Measurements from ENCODE around the gene GATC.
A peak's percentile ranks its signal among the peaks of the same experiment; 100 is the strongest.
"Not testable (repeated sequence)": the region's sequence is repeated elsewhere in the genome, so short reads cannot be mapped to it uniquely, and the experiment has no call there.

The GATC gene

DNA sequence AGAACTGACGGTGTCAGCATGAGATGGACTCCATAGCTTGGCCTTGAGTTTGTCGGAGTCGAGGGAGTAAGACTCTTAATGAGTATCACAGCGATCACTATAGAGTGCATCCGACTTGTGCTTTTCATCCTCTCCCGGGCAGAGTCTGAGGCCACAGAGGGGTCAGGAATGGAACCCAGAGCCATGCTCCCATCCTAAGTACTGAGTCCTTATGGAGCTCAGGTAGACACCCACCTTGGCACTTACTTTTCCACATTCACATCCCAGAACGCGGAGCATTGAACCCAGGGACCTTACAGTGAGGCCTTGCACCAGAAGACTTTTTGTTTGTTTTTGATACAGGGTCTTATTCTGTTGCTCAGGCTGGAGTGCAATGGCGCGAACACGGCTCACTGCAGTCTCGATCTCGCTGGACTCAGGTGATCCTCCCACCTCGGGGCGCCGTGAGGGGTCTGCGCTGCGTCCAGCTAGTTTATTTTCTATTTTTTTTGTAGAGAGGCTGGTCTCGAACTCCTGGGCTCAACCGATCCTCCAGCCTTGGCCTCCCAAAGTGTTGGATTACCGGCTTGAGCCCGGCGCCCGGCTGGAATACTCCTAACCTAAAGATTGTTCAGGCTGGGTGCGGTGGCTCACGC lies 24.0 kb downstream of the GATC start:
- DNase-seq, result no peak

DNA sequence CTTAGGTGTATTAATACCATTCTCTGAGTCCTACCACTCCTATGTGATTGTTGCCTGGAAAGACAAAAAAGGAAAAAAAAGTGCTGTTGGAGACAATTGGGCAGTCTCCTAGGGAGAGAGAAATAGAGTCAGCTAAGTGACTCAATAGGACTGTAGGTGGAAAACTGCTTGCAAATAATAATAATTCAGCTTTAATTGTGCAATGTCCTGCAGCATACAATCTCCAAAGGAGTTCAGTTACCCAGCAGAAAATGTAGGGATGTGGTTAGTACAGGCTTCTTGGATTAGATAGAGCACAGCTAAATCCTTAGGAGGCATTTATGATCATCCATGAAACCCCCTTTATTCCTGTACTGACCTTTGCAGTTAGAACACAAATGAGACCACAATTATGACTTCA lies 26.3 kb downstream of the GATC start:
- DNase-seq, result no peak

DNA sequence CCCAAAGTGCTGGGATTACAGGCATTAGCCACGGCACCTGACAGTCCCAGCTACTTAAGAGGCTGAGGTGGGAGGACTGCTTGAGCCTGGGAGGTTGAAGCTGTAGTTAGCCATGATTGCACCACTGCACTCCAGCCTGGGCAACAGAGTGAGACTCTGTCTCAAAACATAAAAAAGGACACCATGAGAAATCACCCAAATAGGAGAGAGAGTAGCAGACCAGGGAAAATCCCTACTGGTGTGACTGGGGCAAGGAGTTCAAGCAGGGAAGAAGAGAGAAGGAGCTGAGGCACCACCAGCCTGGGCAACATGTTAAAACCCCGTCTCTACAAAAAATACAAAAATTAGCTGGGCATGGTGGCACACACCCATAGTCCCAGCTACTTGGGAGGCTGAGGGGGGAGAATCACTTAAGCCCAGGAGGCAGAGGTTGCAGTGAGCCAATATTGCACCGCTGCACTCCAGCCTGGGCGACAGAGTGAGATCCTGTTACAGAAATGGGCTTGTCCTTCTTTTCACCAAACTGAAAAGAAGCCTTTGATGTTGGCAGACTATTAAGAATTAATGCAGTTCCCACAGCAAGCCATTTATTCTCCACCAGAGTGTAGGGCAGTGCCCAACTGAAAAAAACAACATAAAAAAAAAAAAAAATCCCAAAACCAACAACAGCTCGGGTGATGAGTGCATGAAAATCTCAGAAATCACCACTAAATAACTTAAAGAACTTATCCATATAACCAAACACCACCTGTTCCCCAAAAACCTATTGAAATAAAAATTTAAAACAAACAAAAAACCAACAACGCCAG lies 27.8 kb downstream of the GATC start:
- DNase-seq, result no peak

DNA sequence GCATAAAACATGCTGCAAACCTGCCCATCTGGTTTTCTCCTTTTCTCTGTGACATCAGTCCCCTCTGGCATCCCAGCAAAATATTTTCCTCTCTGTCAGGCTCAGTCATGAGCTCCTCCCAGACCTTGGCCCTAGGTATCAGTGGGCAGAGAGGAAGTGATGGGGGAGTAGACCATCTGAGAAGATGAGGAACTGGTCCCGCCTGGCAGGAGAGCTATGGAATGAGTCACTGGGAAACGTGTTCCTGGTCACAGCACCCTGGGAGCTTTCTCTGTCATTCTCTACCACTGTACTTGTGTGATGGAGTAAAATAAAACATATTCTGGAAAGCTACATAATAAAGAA lies 28.3 kb downstream of the GATC start:
- DNase-seq, result no peak

DNA sequence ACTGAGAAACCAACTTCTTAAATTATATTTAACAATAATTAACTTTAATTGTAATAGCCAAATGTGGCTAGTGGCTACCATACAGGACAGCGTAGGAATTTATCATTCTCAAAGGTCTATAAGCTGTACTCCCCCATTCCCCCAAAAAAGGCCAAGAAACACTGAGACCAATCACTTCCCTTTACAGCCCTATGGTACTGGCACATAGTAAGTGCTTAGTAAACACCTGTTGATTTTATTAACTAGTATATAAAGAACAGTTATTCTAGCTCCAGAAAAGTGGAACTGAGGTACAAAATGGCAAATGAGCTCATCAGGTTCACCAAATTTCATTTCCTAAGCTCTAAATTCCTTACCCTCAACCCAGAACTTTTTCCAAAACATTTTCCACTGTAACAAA lies 29.4 kb downstream of the GATC start:
- no peak for DNase-seq

DNA sequence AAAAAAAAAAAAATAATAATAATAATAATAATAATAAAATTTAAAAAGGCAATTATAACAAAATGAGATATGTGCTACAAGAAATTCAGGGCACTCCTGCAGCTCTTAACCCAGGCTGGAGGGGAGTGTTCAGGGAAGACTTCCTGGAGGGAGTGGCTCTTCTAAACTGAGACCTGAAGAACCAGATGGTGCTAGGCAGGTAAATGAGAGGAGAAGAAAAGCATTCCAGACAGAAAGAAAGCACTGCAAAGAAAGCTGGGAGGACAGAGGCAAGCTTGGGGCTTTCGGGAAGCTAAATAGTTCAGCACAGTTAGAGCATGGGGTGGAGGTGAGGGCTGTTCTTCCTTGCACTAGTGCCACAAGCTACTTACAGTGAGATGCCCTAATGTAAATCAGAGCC lies 33.2 kb downstream of the GATC start:
- no peak for DNase-seq

DNA sequence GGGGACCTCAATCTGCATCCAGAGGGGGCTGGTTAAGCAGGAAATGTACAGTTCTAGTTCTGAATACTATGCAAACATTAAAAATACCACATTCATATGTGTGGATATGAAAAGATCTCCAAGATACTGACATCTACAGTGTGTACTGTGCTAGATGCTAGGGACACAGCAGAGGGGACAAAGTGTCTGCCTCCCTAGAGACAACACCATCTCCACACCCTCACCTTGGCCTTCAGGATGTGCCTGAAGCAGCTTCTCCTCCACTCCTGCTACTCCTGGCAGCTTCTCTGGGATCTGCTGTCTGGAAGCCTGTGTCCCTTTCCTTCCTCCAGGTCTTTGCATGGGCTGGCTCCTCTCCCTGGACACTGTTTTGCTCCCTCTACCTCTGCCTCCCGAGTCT lies 34.0 kb downstream of the GATC start:
- no peak for DNase-seq

DNA sequence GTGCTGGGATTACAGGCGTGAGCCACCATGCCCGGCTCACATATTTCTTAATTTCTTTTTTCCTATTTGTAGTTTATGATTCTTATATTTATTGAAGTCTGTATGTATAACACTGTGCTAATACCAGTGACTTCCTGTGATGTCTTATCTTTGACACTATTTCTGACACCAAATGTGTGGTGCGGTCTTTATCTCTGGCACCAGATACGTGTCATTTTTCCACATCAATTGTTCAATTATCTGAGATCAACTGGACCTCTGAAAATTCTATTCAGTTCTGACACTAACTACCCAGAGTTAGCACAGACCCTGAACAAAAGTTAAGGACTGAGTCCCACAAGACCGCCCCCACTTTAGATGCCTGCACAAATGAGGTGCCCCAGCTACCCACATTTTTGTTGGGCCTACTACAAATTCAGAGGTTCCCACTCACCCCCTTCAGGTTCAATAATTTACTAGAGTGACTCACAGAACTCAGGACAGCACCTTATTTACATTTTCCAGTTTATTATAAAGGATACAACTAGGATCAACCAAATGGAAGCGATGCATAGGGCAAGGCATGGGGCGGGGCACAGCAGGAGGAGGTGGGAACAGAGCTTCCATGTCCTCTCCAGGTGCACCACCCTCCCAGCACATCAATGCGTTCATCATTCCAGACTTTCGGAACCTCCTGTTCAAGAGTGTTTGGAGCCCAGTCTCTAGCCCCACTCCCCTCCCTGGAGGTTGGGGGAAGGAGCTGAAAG lies 35.0 kb downstream of the GATC start:
- no peak for DNase-seq

DNA sequence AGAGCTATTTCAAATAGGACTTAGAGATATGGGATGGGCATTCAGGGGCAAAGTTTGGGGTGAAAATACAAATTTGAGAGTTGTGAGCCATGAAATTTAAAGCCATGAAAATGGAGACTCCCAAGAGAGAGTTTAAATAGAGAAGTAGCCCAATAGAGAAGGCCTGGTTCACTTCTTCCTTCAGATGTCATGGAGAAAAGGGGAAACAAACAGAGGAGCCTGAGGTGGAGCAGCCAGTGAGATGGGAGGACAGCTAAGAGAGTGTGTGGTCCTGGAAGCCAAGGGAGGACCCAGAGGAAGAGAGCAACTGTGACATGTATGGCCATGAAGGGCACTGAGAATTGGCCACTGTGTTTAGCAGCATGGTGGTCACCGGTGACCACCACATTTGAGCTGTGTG lies 37.4 kb downstream of the GATC start:
- no peak for DNase-seq

DNA sequence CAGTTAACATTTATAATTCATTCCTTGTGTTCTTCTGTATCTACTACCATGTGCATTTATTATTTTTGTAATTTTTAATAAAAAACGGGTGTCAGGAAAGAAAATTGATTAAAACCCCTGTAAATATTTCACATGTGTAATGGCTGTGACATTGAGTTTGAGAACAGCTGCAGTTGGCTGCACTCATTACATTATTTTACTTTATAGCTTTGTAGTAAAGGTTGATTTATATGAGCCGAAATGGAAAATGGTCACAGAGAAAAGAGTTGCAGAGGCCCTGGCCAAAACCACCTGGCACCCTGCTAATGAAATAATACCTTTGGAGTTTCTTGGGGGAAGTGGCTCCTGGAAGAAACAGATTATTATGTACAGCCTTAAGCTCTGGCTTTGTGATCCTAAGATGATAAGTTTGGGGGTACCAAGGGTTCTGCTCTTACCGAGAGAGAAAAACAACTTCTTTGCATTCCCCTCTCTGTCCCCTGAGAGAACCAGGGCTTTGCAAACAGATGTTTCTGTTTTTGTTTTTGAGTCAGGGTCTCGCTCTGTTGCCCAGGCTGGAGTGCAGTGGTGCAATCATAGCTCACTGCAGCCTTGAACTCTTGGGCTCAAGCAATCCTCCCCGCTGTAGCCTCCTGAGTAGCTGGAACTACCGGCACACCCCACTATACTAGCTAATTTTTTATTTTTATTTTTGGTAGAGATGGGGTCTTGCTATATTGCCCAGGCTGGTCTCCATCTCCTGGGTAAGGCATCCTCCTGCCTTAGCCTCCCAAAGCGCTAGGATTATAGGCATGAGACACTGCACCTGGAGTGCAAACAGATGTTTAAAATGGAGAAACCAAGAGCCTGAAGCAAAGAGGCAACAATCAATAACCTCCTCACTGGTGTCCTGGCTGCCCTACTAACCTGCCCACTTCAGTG lies 40.0 kb downstream of the GATC start:
- DNase-seq, result no peak

DNA sequence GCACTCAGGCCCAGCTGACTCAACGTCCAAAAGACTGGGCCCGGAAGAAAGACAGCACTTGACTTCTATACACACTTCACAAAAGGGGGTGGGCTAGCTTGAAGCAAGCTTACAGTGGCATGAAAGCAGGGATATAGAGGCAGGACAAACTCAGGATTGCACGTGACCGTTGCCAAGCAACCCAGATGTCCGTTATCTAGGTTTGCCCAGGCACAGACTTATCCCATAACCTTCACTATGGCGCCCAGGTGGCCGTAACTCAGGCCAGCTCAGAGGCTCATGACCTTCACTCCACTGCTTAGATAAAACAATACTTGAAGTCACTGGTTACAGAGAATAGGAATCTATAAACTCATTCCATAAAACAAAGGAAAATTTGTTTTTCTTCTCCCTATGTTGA lies 41.3 kb downstream of the GATC start:
- not testable (repeated sequence) for DNase-seq

DNA sequence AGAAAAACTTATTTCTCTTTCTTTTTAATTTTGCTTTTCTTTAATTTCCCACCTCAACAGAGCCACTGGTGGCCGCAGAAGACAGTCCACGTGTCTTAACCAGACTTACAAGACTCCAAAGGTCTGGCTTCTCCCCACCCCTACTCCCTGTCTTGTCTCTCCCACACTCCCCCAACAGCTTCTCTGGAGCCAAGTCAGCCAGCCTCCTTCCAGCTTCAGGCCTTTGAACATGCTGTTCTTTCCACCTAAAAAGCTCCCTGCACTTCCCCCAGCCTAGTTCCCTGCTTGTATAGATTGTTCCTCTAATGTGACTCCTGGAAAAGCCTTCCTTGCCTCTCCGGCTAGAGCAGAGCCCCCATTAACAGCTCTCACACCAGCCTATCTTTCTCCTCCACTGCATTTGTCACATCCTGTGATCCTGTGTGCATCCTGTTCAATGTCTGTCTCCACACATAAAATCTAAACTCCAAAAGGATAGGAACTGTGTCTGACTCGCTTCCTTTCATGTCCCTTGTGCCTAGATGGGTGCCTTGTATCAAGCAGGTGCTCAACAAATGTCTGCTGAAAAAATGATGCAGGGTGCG lies 41.9 kb downstream of the GATC start:
- DNase-seq, result peak; percentile 45

DNA sequence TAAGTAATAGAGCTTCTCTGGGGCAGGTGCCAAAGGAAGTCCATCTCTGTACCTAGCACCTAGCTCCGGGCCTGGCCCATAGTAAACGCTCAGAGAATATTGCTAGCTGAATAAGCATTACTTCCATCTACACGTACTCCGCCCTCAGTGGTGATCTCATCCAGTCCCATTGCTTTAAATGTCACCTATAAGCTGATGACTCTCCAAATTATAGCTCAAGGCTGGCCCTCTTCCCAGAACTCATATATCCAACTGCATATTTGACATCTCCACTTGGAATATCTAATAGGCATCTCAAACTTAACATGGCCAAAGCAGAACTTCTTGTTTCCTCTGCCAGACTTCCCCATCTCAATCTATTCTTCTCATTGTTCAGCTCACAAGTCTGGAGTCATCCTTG lies 42.8 kb downstream of the GATC start:
- DNase-seq, result no peak

DNA sequence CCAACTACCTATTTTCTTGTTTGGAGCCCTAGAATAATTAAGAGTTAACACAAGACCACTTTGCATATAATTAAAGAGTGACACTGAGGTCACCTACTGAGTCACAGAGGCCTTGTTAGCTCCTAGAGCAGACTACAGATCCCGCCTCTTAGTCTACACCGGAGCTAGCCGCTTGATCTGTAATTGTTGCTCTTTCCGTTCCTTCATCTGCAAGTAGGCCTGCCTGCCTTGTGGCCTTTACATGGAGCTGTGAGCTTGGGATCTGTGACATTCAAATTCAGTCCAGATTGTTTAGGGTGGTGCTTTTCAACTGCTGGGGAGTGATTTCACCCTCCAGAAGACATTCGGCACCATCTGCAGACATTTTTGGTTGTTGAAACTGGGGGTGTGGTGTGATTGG lies 44.1 kb downstream of the GATC start:
- DNase-seq, result no peak

DNA sequence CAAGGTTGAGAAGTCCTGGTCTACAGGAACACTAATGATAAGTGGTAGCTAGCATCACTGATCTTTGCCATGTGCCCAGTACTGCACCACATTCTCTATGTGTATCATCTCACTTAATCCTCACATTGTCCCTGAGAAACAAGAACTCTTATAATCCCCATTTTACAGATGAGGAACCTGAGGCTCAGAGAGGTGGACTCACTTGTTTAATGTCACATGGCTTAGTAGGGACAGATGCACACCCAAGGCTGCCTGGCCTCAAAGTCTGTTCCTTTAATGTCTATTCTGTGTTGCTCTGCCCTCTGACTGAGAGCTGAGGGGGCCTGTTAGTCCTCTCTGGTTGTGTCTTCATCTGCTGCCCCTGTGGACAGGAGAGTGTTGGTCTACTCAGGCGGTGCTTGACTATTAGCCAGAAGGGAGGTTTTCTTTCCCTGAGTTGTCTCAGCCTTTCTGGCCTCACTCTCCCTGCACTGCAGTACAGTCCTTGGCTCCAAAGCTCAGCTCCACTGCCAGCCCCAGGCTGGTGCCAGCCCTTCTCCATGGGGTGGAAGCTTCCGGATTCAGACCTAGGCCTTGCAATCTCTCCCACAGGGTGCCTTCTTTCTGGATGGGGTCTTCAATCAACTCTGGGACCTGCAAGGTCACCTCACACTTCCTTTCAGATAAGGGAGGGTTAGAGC lies 44.7 kb downstream of the GATC start:
- peak; percentile 42 for DNase-seq

DNA sequence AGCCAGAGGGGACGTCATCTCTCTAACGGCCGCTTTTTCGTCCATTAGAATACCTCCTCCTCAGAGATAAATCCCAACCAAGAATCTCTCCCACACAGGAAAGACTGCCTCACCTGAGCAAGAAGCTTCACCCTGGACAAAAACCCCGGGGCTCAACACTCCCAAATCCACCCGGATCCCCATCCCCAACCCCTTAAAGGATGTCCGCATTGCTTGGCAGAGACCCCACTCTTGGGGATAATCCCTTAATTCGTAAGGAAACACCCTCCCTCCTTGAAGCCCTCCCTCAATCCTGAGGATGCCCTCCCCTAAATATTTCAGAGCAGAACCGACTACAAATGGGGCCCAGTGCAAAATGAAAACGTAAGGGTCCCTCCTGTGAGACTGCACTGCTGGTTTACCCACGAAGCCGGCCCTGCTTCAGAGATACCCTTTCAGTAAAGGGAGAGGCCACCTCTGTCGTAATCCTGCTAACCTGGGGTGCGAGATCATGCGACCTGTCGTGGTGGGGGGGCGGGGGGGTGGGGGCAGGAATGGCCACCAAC lies 49.0 kb downstream of the GATC start:
- no peak for DNase-seq

DNA sequence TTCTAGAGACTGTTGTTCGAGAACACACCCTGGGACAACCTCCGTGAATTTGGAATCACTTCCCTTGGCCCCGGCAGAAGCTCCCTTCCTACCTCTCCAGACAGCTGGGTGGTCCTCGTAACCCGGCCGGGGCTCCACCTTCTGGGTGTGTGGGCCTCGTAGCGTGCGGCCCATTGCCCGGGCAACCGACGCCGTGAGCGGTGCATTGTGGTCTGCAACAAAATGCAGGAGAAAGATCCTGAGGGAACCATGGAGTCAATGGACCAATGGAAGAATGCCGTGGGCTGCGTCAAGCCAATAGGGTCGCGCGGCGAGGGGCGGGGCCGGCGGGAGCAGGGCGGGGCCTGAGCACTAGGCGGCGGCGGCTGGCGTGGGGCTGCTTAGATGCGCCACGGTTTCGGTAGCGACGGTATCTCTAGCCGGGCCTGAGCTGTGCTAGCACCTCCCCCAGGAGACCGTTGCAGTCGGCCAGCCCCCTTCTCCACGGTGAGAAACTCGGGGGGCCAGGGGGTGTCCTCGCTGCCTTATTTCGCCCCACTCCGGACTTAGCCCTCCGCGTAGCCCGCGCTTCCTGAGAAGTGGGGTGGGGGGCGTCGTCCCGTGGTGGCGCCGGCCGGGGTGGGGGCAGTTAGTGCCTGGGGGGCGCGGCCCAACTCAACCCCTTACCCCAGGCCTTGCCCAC lies 49.6 kb downstream of the GATC start, which contains the start of gene DYNLL1:
Gene DYNLL1 (plus strand): TSS at position 383 of the 682 bp plus-strand sequence. CDS start 309 bp downstream, outside the sequence.
- peak; percentile 95 for DNase-seq

DNA sequence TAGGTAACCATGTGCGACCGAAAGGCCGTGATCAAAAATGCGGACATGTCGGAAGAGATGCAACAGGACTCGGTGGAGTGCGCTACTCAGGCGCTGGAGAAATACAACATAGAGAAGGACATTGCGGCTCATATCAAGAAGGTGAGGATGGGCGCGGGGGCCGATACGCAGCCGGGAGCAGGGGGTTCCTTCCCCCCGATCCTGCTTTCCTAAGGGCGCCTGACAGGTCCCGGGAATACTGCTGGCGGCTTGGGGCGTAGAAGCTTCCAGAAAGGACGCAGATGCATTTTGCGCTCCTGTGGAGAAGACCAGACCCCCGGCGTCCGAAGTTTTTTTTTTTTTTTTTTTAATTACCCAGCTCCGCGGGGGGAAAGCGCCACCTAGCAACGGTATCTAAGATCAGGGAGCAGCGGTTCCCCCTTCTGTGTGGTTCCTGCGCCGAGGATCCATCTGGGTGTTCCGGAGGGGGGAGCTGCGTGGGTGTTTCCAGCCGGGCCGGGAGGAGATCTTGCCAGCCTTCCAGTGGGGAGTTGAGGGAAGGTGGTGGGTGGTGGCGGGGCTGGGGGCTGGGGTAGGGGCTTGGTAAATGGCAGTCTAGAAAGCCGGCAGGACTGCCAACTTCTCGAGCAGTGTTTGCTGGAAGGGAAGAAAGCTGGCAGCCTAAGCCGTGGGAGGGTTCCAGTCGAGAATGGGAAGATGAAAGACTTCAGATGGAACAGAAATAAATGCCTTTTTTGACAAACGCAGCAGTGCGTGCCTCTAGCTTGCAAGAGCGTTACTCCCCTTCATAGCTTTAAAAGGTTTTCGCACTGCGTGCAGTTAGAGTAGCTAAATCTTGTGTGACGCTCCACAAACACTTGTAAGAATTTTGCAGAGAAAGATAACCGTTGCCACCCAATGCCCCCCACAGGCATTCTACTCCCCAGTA lies 50.4 kb downstream of the GATC start:
- peak; percentile 76 for DNase-seq

DNA sequence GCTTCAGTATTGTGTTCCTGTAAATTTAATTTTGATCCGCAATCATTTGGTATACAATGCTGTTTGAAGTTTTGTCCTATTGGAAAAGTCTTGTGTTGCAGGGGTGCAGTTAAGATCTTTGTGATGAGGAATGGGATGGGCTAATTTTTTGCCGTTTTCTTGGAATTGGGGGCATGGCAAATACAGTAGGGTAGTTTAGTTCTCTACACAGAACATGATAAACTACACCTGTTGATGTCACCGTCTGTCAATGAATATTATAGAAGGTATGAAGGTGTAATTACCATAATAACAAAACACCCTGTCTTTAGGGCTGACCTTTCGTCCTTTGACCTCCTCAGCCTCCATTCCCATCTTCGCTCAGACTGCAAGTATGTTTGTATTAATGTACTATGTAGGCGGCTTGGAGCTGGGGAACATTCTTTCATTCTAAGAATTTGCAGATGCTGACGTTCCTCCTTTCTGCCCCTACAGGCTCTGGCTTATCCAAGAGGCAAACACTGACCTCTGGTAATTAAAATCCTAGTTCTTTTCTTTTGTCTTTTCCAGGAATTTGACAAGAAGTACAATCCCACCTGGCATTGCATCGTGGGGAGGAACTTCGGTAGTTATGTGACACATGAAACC lies 51.4 kb downstream of the GATC start:
- DNase-seq, result no peak

Measured in midbrain (tissue), 1 donor.